ENCODE data around the gene CENPQ. TPM values are rescaled to one million over a fixed set of nuclear protein-coding genes. Genes with fewer than 3 reads are reported as not detected.

CENPQ gene
- total RNA-seq, 1 donor from 2014 or later = 3.8 TPM

DNA sequence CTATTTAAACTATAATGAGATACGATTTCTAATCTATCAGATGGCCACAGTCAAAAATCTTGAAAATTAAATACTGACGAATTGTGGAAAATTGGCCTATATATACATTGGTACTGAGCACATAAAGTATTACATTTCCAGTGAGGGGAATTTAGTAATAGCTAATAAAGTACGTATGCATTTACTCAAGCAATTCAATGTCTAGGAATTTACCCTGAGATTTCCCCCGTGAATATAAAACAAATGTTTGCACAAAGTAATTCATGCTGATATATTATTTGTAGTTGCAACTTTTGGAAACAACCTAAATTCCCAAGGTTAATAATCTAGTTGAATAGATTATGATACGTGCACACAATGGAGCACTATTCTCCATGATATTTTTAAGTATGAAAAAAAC lies 72.6 kb downstream of the CENPQ start:
- TF ChIP-seq, protein P1, sequence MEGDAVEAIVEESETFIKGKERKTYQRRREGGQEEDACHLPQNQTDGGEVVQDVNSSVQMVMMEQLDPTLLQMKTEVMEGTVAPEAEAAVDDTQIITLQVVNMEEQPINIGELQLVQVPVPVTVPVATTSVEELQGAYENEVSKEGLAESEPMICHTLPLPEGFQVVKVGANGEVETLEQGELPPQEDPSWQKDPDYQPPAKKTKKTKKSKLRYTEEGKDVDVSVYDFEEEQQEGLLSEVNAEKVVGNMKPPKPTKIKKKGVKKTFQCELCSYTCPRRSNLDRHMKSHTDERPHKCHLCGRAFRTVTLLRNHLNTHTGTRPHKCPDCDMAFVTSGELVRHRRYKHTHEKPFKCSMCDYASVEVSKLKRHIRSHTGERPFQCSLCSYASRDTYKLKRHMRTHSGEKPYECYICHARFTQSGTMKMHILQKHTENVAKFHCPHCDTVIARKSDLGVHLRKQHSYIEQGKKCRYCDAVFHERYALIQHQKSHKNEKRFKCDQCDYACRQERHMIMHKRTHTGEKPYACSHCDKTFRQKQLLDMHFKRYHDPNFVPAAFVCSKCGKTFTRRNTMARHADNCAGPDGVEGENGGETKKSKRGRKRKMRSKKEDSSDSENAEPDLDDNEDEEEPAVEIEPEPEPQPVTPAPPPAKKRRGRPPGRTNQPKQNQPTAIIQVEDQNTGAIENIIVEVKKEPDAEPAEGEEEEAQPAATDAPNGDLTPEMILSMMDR (IDR thresholded peaks at IDR 0.05) = no peak
- intact Hi-C loops (cut with DNase I) = no loop called here
- no peak for DNase-seq
- Histone ChIP-seq H3K36me3 (no peaks in the 10 kb centered on the region), H3K4me1 (no peaks in the 10 kb centered on the region), H3K27ac (no peak overlapping the region), H3K9me3 (no peaks in the 10 kb centered on the region), H3K27me3 (no peaks in the 10 kb centered on the region), H3K4me3 (no peak overlapping the region)
- no peak for ATAC-seq

DNA sequence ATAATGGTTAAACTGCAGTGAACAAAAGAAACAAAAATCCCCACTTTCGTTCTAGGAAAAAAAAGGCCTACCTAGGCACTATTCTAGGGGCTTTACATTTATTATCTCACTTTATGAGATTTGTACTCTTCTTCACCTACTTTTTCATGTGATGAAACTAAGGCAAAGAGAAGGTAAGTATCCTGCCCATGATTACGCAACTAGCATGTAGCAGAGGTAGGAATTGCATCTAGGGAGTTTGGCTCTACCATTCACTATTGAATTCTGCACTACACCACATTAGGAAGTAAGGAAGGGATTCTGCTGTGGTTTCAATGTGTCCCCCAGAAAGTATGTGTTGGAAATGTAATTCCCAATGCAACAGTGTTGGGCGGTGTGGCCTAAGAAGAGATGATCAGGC lies 75.9 kb downstream of the CENPQ start:
- intact Hi-C loops (cut with DNase I) = no loop called here
- Histone ChIP-seq H3K9me3 (no peaks in the 10 kb centered on the region), H3K4me1 (no peaks in the 10 kb centered on the region), H3K27ac (no peak overlapping the region), H3K27me3 (no peaks in the 10 kb centered on the region), H3K36me3 (no peaks in the 10 kb centered on the region), H3K4me3 (no peak overlapping the region)
- TF ChIP-seq, protein P1 (IDR thresholded peaks at IDR 0.05) = no peak
- ATAC-seq = no peak
- no peak for DNase-seq

DNA sequence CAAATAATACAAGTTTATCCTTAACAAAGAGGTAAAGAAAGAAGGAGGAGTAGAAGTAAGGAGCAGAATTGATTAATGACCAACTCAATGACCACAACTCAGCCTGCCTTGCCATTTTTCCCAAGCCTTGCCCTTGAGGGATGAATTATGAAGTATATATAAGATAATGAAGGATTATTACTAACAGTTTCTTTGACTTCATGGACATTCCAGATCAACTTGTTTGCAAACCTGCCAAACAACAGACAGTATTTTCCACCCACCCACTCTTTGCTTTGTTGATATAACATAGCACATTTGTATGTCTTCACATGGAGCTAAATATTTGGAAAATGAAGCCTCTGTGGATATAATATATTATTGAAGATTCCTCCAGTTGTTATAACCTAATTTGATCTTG lies 77.4 kb downstream of the CENPQ start:
- Histone ChIP-seq H3K9me3 (no peaks in the 10 kb centered on the region), H3K4me1 (no peaks in the 10 kb centered on the region), H3K4me3 (no peak overlapping the region), H3K27ac (no peak overlapping the region), H3K36me3 (no peaks in the 10 kb centered on the region), H3K27me3 (no peaks in the 10 kb centered on the region)
- DNase-seq (no peak), ATAC-seq (no peak)
- TF ChIP-seq, protein P1 (IDR thresholded peaks at IDR 0.05) = no peak
- intact Hi-C loops (cut with DNase I) = no loop called here

DNA sequence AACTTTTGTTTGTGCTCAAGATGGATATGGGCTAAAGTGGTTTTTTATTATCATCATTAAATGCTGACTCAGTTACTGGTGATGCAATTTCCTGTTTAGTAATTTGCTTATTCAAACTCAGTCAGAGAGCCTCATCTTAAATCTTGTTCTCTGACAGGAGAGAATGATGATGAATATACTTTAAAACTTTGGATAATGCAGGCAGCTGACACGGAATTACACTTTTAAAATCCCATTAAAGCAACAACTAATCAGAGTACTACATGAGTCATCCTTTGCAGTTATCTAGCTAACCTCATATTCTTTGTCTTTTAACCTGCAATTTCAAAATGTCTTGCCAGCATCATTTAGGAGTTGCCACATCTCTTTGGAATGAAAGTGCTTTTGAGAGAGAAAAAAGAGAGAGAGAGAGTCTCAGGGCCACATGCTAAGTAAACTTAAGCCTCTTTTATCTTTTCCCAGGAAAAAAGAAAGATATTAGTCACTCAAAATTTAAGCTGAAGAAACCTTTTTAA lies 78.1 kb downstream of the CENPQ start:
- H3K4me1 ChIP-seq = no peaks in the 10 kb centered on the region
- no peak overlapping the region for H3K4me3 ChIP-seq
- TF ChIP-seq, protein P1 (IDR thresholded peaks at IDR 0.05) = no peak
- intact Hi-C loops (cut with DNase I) = no loop called here
- no peak for DNase-seq
- H3K27ac ChIP-seq = no peak overlapping the region
- ATAC-seq = no peak
- no peaks in the 10 kb centered on the region for H3K9me3 ChIP-seq
- H3K27me3 ChIP-seq = no peaks in the 10 kb centered on the region
- H3K36me3 ChIP-seq = no peaks in the 10 kb centered on the region

DNA sequence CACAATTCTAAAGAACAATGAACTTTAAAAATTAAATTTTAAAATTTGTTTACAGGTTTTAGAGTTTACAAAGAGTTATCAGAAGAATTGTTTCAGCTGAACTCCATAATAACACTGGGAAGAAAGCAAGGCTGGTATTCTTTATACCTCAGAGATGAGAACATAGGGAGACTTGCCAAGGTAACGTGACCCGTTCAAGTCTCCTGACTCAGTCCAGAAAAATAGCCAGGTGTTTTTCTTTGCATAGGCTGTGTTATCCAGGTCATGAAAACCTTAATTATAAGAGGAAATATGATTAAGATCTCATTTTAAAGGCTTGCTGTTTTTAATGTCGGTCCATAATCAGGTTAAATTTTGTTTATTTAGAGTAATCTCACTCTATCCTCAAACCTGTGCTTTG lies 78.8 kb downstream of the CENPQ start:
- Histone ChIP-seq H3K27me3 (no peaks in the 10 kb centered on the region), H3K4me3 (no peak overlapping the region), H3K27ac (no peak overlapping the region), H3K9me3 (no peaks in the 10 kb centered on the region), H3K36me3 (no peaks in the 10 kb centered on the region), H3K4me1 (no peaks in the 10 kb centered on the region)
- ATAC-seq (no peak), DNase-seq (no peak)
- TF ChIP-seq, protein P1 (IDR thresholded peaks at IDR 0.05) = no peak
- intact Hi-C loops (cut with DNase I) = no loop called here

Other genes starting within 250 kb of the CENPQ start
- gene MMUT, start 117 bp upstream of the CENPQ start, total RNA-seq = 23.3 TPM
- gene GLYATL3, start 36.6 kb downstream of the CENPQ start, total RNA-seq = not detected
- 2.1 TPM for gene C6orf141, start 87.3 kb downstream of the CENPQ start, total RNA-seq
- gene RHAG, start 173.5 kb downstream of the CENPQ start, total RNA-seq = not detected